ENCODE results near the gene WDR33.
"Not testable (repeated sequence)": the region's sequence is repeated elsewhere in the genome, so short reads cannot be mapped to it uniquely, and the experiment has no call there.

WDR33 gene

GRCh38 chr2:127810156-127810618, 784 bp downstream of the WDR33 start:
- TF ChIP-seq CTCF (IDR thresholded peaks at IDR 0.05; ENCODE audit: insufficient read depth, low read depth, low read length, missing control alignments), result no peak
- H3K4me3 ChIP-seq (ENCODE audit: low read length), result peak overlapping the region; percentile 92
- peak; percentile 52 for DNase-seq (ENCODE audit: low read depth)

GRCh38 chr2:127807678-127808353, 3.2 kb downstream of the WDR33 start:
- no peak for TF ChIP-seq CTCF (IDR thresholded peaks at IDR 0.05; ENCODE audit: insufficient read depth, low read depth, low read length, missing control alignments)
- DNase-seq (ENCODE audit: low read depth), result no peak
- no peak overlapping the region for H3K4me3 ChIP-seq (ENCODE audit: low read length)

- not testable (repeated sequence) for DNase-seq (ENCODE audit: low read depth); H3K4me3 ChIP-seq (ENCODE audit: low read length)
Observed at GRCh38 chr2:127806860-127807259, 4.1 kb downstream of the WDR33 start.

- no peak overlapping the region for H3K4me3 ChIP-seq (ENCODE audit: low read length)
- TF ChIP-seq CTCF (IDR thresholded peaks at IDR 0.05; ENCODE audit: insufficient read depth, low read depth, low read length, missing control alignments), result no peak
- no peak for DNase-seq (ENCODE audit: low read depth)
Observed at GRCh38 chr2:127805491-127805890, 5.5 kb downstream of the WDR33 start.

- TF ChIP-seq CTCF (IDR thresholded peaks at IDR 0.05; ENCODE audit: insufficient read depth, low read depth, low read length, missing control alignments), result no peak
- H3K4me3 ChIP-seq (ENCODE audit: low read length), result no peak overlapping the region
- DNase-seq (ENCODE audit: low read depth), result no peak
Observed at GRCh38 chr2:127799926-127800325, 11.0 kb downstream of the WDR33 start.

- TF ChIP-seq CTCF (IDR thresholded peaks at IDR 0.05; ENCODE audit: insufficient read depth, low read depth, low read length, missing control alignments), result no peak
- H3K4me3 ChIP-seq (ENCODE audit: low read length), result no peak overlapping the region
- no peak for DNase-seq (ENCODE audit: low read depth)
Observed at GRCh38 chr2:127796389-127796788, 14.6 kb downstream of the WDR33 start.

GRCh38 chr2:127794901-127795300, 16.1 kb downstream of the WDR33 start:
- not testable (repeated sequence) for DNase-seq (ENCODE audit: low read depth); H3K4me3 ChIP-seq (ENCODE audit: low read length)

- no peak overlapping the region for H3K4me3 ChIP-seq (ENCODE audit: low read length)
- no peak for TF ChIP-seq CTCF (IDR thresholded peaks at IDR 0.05; ENCODE audit: insufficient read depth, low read depth, low read length, missing control alignments)
- no peak for DNase-seq (ENCODE audit: low read depth)
Observed at GRCh38 chr2:127792805-127793204, 18.2 kb downstream of the WDR33 start.

All from epithelial cell of esophagus (primary cell).